Fibroblast of gingiva (primary cell): ENCODE measurements around the gene ERH.

ENCODE experiments used
- DNase-seq: peaks from one replicate; pipeline ENCODE4 v3.0.0-alpha.2; 2011; ENCODE audit warnings: low read depth

The ERH gene

GRCh38 chr14:69355607-69356281, 42.4 kb downstream of the ERH start:
- DNase-seq, result peak; percentile 79

DNA sequence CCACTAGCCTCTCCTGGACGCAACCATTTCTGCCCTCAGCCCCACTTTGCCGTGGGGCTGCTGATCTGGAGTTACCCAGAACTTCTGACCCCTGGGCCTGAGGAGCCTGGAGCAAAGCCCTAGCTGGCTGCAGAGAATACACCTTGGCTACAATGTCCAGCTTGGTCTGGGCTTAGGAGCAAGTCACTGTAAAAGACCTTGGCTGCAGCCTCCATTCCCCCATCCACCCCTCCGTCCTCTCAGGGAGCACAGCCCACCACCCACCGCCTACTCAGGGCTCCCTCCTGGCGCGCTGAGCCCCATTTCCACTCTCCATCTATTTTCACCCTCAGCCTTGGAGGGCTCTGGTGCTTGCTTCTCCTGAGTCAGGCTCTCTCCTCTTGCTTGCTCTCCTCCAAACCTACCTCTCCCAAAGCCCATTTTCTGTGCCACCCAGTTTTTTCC, 42.9 kb downstream of the ERH start:
- no peak for DNase-seq

DNA sequence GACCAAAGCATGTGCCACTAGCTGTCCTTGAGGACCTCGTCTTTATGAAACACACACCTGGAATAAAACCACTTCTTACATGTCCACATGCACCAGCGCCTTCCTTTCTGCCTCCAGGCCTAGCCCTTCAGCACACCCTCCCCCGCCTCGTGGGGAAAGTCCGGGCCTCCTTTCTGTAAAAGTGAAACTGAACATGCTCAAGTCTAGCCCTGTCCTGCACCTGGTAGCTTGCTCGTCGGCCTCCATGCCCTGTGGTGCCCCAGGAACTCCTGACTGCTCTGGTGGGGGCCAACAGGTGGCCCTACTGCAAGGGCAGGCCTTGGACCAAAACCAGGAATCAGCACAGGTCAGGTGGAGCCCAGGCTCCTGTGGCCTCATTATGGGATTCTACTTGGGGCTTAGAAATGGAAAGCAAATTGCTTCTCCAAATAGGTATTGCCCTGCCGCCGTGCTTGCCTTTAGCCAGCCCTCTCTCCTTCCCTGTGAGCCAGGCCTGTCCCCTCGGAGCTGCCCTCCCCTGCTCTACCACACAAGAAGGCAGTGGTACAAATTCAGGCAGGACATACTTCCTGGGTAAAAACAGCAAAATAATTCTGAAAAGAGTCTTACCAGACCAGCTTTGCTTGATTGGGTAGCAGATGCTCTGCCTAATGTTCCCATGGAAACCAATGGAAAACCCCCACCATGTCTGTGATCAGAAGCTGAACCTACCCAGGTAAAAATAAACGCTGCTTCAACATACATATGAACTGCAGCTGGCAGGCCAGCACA, 43.5 kb downstream of the ERH start:
- DNase-seq, result no peak

GRCh38 chr14:69353168-69353567, 44.9 kb downstream of the ERH start:
- no peak for DNase-seq

GRCh38 chr14:69351911-69352310, 46.2 kb downstream of the ERH start:
- DNase-seq, result no peak

GRCh38 chr14:69351385-69351784, 46.7 kb downstream of the ERH start:
- DNase-seq, result no peak

DNA sequence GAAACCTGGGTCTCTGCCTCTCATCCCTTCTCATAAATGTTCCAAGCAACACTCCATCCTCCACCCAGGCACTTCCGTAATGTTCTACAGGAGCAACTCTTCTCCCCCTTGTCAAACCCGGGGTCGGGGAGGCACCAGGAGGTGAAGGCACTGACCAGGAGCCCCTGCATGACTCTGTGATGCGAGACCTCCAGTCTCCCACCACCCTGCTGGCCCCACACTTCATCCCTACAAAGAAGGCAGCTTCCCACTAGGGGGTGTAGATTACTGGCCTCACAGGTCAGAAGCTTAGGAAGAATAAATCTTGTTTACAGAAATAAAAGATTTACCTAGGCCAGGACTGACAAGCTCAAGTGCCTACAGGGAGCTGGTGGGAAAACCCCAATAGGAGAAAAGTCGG, 47.2 kb downstream of the ERH start:
- no peak for DNase-seq

DNA sequence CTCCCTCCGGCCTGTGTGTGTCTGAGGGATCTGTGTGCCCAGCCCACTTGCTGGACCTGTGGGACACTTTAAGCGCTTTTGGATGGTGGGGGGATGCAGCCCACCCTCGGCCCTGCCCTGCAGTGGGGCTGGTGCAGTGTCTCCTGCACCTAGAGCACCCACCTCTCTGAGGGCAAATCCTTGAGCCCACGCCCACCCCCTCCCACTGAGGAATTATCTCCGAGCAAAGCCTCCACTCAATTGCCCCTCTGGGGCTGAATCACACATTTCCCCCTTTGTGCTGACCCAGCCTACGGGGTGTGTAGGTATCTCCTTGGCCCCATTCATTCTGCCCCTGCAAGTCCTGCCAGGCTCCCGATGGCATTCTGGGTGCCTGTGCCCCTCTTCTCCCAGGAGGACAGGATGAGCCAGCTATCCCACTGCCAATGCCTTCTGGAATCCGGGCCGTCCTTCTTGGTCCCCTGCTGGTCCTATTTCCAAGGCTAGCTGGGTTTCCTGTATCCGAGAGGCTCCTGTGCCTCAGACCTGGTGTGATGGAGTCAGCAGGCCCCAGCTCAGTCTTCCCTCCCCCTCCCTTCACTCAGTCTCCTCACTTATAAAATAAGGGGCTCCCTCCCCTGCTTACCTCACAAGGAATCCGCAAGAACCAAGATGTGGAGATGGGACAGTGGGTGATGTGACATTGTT, 48.9 kb downstream of the ERH start:
- DNase-seq, result no peak

GRCh38 chr14:69346710-69347109, 51.4 kb downstream of the ERH start:
- DNase-seq, result no peak

- no peak for DNase-seq
Observed at GRCh38 chr14:69345402-69345801, 52.7 kb downstream of the ERH start.

DNA sequence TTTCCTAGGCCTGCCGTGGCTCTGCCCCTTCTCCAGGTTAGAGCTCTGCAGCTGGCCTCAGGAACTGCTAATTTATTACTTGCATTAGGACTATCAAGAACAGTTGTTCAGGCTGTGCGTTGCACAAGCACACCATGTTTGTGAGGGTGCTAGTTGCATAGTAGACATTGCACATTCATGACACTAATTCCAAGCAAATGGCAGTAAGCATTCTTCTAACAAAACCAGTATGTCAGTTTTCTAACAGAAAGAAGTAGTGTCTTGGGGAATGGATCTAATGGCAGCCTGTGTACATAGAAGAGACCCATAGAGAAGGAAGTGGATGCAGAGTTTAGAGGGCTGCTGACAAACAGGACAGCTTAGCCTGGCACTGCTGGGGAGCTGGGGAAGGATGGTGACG, 53.9 kb downstream of the ERH start:
- no peak for DNase-seq

DNA sequence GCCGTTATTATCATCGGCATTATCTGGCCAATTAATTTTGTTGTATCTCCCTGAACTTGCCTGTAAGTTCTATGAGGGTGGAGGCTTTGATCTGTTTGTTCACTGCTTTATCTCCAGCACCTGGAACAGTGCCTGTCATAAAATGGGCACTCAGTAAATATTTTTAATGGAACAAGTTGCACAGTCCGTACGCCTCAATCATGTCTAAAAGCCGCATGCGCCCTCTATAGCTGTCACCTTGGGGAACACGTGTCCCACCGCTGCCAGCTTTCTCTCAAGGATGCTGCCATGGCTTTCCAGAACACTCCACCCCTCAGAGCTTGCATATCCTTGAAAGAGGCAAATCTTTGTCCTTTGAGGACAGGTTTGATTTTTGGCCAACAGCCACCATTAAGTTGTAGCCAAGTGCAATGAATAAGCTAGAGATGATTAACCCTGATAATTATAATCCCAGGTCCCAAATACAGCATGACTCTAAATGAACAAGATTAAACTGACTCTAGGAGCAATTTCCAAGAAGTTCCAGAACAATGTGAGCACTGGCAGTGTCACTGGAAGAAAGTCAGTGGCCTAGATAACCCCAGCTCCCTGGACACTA, 55.1 kb downstream of the ERH start:
- DNase-seq, result no peak

- no peak for DNase-seq
Observed at GRCh38 chr14:69339426-69339825, 58.7 kb downstream of the ERH start.

DNA sequence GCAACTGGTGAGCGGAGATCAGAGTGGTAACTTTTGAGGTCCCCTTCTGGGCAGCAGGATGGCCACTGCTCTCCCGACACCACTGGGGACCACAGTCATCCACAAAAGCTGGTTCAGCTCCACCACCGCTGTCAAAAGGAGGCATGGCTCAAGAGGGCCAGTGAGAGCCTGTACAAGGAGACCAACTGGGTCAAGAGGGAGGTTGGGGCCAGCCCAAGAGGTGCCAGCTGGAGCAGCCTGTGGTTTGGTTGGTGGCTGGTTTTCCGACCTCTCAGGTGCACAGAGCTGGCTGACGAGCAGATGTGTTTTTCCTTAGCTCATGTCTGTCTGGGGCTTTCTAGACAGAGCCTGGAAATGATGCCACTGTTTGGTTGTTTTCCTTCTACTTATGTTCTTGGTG, 60.1 kb downstream of the ERH start:
- DNase-seq, result no peak

- no peak for DNase-seq
Observed at GRCh38 chr14:69335371-69335771, 62.7 kb downstream of the ERH start.

- no peak for DNase-seq
Observed at GRCh38 chr14:69334576-69334975, 63.5 kb downstream of the ERH start.

- no peak for DNase-seq
Observed at GRCh38 chr14:69333791-69334337, 64.2 kb downstream of the ERH start.

- DNase-seq, result no peak
Observed at GRCh38 chr14:69332782-69333395, 65.2 kb downstream of the ERH start.

GRCh38 chr14:69331206-69331605, 66.9 kb downstream of the ERH start:
- no peak for DNase-seq
